AG10803 (cell line): ENCODE data around the gene HTD2.
A peak's percentile ranks its signal among the peaks of the same experiment; 100 is the strongest.

Experiments used
- DNase-seq: peaks from one replicate; pipeline ENCODE4 v3.0.0; 2010; ENCODE audit warnings: low read depth
- H3K4me3 ChIP-seq: 2 replicates; pipeline ENCODE4 v1.5.1; 2011; ENCODE audit warnings: mild to moderate bottlenecking, low read length, control low read depth
- TF ChIP-seq, protein P1 (sequence below): conservative IDR thresholded peaks from 2 replicates; pipeline ENCODE4 v1.5.1; 2011; ENCODE audit warnings: mild to moderate bottlenecking, low read length, control low read depth, inconsistent platforms

Gene HTD2

GRCh38 chr3:58296269-58296668, 10.1 kb upstream of the HTD2 start:
- no peak for DNase-seq
- H3K4me3 ChIP-seq = no peak overlapping the region

DNA sequence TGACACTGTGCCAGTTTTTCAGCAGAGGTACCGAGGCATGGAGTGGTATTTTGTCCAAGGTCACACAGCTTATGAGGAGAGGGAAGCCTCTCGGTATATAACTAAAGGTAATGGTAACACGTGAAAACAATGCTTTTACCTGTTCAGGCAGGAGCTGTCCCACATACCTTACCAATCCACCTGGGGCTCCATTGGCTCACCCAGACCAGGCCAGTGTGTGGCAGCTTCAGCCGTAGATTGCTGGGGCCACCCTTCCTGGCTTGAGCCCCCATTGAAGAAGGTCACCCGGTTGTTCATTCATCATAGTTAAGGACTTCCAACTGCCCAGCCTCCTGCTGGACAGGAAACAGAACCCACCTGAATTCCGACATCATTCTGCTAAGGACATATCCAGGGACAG, 9.5 kb upstream of the HTD2 start:
- TF ChIP-seq, protein P1, sequence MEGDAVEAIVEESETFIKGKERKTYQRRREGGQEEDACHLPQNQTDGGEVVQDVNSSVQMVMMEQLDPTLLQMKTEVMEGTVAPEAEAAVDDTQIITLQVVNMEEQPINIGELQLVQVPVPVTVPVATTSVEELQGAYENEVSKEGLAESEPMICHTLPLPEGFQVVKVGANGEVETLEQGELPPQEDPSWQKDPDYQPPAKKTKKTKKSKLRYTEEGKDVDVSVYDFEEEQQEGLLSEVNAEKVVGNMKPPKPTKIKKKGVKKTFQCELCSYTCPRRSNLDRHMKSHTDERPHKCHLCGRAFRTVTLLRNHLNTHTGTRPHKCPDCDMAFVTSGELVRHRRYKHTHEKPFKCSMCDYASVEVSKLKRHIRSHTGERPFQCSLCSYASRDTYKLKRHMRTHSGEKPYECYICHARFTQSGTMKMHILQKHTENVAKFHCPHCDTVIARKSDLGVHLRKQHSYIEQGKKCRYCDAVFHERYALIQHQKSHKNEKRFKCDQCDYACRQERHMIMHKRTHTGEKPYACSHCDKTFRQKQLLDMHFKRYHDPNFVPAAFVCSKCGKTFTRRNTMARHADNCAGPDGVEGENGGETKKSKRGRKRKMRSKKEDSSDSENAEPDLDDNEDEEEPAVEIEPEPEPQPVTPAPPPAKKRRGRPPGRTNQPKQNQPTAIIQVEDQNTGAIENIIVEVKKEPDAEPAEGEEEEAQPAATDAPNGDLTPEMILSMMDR = no peak
- no peak for DNase-seq
- H3K4me3 ChIP-seq = no peak overlapping the region

More at GRCh38 chr3:58296269-58296668, 10.1 kb upstream of the HTD2 start:
- TF ChIP-seq, protein P1 = no peak

- DNase-seq = no peak
- no peak overlapping the region for H3K4me3 ChIP-seq
- TF ChIP-seq, protein P1 = no peak
Observed at GRCh38 chr3:58298190-58298589, 8.1 kb upstream of the HTD2 start.

- TF ChIP-seq, protein P1 = no peak
- DNase-seq = no peak
- no peak overlapping the region for H3K4me3 ChIP-seq
Observed at GRCh38 chr3:58299075-58299474, 7.2 kb upstream of the HTD2 start.

GRCh38 chr3:58299839-58300516, 6.3 kb upstream of the HTD2 start:
- DNase-seq = peak; percentile 68
- no peak overlapping the region for H3K4me3 ChIP-seq
- TF ChIP-seq, protein P1 = peak; percentile 73

- DNase-seq = peak; percentile 78
Observed at GRCh38 chr3:58307639-58308215, 1.4 kb downstream of the HTD2 start.

More at GRCh38 chr3:58307639-58308215, 1.4 kb downstream of the HTD2 start:
- TF ChIP-seq, protein P1 = peak; percentile 59
- peak overlapping the region; percentile 68 for H3K4me3 ChIP-seq
